ENCODE measurements around the gene ARFGAP1. TPM values are rescaled to one million over a fixed set of nuclear protein-coding genes. Genes with fewer than 3 reads are reported as not detected.

ARFGAP1 gene
- total and polyA plus RNA-seq, 2 of the 4 experiments (the other 2 are of a cell fraction): 59.1 to 194 TPM

DNA sequence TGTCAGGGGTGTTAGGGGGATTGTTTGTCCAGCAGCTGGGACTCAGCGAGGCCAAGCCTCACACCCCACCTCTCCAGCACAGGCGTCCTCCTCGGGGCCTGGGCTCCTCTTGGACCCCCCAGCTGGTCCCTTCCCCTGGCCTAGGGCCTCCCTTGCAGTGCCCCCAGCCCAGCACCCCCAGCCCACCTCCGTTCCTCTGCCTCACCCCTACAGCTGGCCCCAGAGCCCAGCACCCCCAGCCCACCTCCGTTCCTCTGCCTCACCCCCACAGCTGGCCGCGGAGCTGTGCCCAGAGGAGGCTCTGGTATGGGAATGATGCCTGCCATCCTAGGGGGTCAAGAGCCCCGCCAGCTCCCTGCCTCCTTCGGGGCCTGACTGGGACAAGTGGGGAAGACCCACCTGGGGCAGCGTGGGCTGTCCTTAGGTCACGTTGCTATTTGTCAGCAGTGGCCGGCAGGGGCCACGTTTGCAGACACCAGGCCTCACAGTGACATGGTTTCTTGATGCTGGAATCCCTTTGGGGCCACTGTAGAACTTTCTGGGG, 12.4 kb downstream of the ARFGAP1 start:
- in situ Hi-C loops (cut with MboI; ENCODE audit: low sequenced_read_pairs) (no loop called here), dilution Hi-C loops (cut with HindIII; ENCODE audit: low sequenced_read_pairs, unreplicated experiment) (no loop called here), intact Hi-C loops (cut with micrococcal nuclease) (no loop called here)
- no peak for TF ChIP-seq MXI1 (IDR thresholded peaks at IDR 0.05; ENCODE audit: borderline replicate concordance, low read depth, low read length)
- no peak for TF ChIP-seq RAD21 (IDR thresholded peaks at IDR 0.05; ENCODE audit: low read length)
- TF ChIP-seq CHD1 (IDR thresholded peaks at IDR 0.05; ENCODE audit: low read depth, low read length): no peak
- no peak for TF ChIP-seq MAFK (IDR thresholded peaks at IDR 0.05; ENCODE audit: low read depth, low read length)
- no peak overlapping the region for H2AK5ac ChIP-seq (ENCODE audit: low read depth, low read length)
- H3K4ac ChIP-seq (ENCODE audit: low read depth, low read length): no peak overlapping the region
- ChIA-PET CTCF (no interaction called here), POLR2A (ENCODE audit: unreplicated experiment) (no interaction called here)
- H3K23ac ChIP-seq (ENCODE audit: low read depth, low read length): no peak overlapping the region
- no peak overlapping the region for H3K56ac ChIP-seq (ENCODE audit: extremely low read depth, insufficient read depth, low read length)
- DNase-seq (no peak), ATAC-seq (ENCODE audit: low read depth) (no peak)
- H3K36me3 ChIP-seq (ENCODE audit: control insufficient read depth, insufficient read depth, low read length): peaks cover 86% of the 10 kb centered on the region
- H4K20me1 ChIP-seq (ENCODE audit: insufficient read depth, low read length): peaks cover 61% of the 10 kb centered on the region
- no peak overlapping the region for H4K8ac ChIP-seq (ENCODE audit: low read depth in 2 of 2, low read length in 2 of 2)
- no peak overlapping the region for H3K9ac ChIP-seq (ENCODE audit: low read depth, low read length)
- no peak overlapping the region for H2AK9ac ChIP-seq (replicated peaks; ENCODE audit: low read depth, low read length, poor library complexity)
- H2BK120ac ChIP-seq (ENCODE audit: low read depth, low read length): no peak overlapping the region
- H3K4me2 ChIP-seq (ENCODE audit: low read depth, low read length): no peak overlapping the region
- no peak overlapping the region for H3K27ac ChIP-seq (ENCODE audit: insufficient read depth, low read length)
- no peaks in the 10 kb centered on the region for H3K27me3 ChIP-seq (ENCODE audit: control insufficient read depth, insufficient read depth, low read length)
- no peak overlapping the region for H3K14ac ChIP-seq (replicated peaks; ENCODE audit: low read depth, low read length)
- no peaks in the 10 kb centered on the region for H3K9me3 ChIP-seq (ENCODE audit: control insufficient read depth, insufficient read depth, low read length)
- H3K4me3 ChIP-seq (ENCODE audit: insufficient read depth, low read depth, low read length): no peak overlapping the region
- H4K5ac ChIP-seq (ENCODE audit: low read depth, low read length): no peak overlapping the region
- H4K91ac ChIP-seq (ENCODE audit: insufficient read depth, low read depth, low read length): no peak overlapping the region
- no TSS peak for BruUV-seq (replicated peaks)
- no peak overlapping the region for H2BK20ac ChIP-seq (ENCODE audit: low read depth, low read length)
- no peaks in the 10 kb centered on the region for H3K4me1 ChIP-seq (ENCODE audit: control insufficient read depth, insufficient read depth, low read length)
- H3K18ac ChIP-seq (ENCODE audit: low read depth, low read length): no peak overlapping the region
- no peaks in the 10 kb centered on the region for H3K9me1 ChIP-seq (ENCODE audit: insufficient read depth, low read length)
- no peak overlapping the region for H2BK5ac ChIP-seq (ENCODE audit: low read depth, low read length, poor library complexity, severe bottlenecking)
- WGBS, 2 experiments (ENCODE audit: extremely low coverage in 2 of 2, insufficient read length in 1 of 2): 97% methylated on average over 5 of the region's 13 CpGs; no CpG with 5 or more reads in 1 of the 2 experiments
- H2BK15ac ChIP-seq (ENCODE audit: low read depth, low read length): no peak overlapping the region
- peaks cover 10 to 31% of the 10 kb centered on the region in 2 experiments; a peak in 3 of 4 replicates for H3K79me1 ChIP-seq (ENCODE audit: low read depth in 1 of 2, low read length in 2 of 2)
- no peak overlapping the region for H2AFZ ChIP-seq (replicated peaks; ENCODE audit: low read length, poor library complexity)
